ENCODE measurements around the gene TLE3. TPM values are rescaled to one million over a fixed set of nuclear protein-coding genes. Genes with fewer than 3 reads are reported as not detected.

Gene TLE3
- total and polyA plus RNA-seq, 2 donors (not counting 1 experiment from before 2014, with no cell fraction given): 14.6 to 16.5 TPM

DNA sequence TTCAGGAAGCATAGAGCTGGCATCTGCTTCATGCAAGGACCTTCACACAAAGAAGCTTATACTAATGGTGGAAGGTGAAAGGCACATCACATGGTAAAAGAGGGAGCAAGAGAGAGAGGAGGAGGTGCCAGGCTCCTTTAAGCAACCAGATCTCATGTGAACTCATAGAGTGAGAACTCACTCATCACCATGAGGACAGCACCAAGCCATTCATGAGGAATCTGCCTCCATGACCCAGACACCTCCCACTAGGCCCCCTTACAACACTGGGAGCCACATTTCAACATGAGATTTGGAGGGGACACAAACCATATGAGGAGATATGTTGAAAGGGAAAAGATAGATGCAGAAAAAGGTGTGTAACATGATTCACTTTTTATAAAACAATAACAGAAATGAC lies 48.4 kb upstream of the TLE3 start:
- no peak overlapping the region for H3K27ac ChIP-seq (ENCODE audit: insufficient read depth, low read length)

DNA sequence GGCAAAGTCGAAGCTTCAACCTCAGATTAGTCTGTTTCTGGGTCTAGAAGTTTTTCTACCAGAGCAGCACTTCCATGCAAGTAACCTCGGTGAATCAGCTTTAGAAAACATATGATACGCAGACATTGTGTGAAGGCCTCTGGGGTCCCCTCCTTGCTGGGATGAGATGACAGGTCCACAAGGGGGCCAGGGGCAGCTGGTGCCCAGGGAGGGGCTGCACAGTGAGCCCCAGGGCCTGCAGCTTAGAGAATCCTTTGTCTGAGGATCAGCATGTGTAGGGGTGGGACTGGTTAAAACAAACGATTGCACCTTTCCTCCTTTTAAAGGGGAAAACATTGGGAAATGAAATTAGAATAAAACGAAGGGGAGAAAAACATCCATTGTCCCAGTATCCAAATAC lies 47.5 kb upstream of the TLE3 start:
- Histone ChIP-seq H3K9ac (ENCODE audit: insufficient read depth, low read length) (no peak overlapping the region), H3K79me2 (ENCODE audit: control insufficient read depth, insufficient read depth, low read length) (no peaks in the 10 kb centered on the region), H3K27me3 (ENCODE audit: control insufficient read depth, insufficient read depth, low read length) (peaks cover 2% of the 10 kb centered on the region), H3K36me3 (ENCODE audit: control insufficient read depth, insufficient read depth, low read length) (no peaks in the 10 kb centered on the region), H3K4me3 (replicated peaks in 1 of 4; ENCODE audit: control extremely low read depth in 1 of 4, insufficient read depth in 1 of 4, low read depth in 3 of 4, low read length in 4 of 4) (no peak overlapping the region), H4K20me1 (ENCODE audit: control insufficient read depth, extremely low read depth, insufficient read depth, low read length) (no peaks in the 10 kb centered on the region), H3K27ac (ENCODE audit: insufficient read depth, low read length) (no peak overlapping the region), H3K9me3 (ENCODE audit: control insufficient read depth, insufficient read depth, low read depth, low read length) (no peaks in the 10 kb centered on the region), H2AFZ (ENCODE audit: low read length) (no peak overlapping the region), H3K4me1 (ENCODE audit: control insufficient read depth, extremely low read depth, insufficient read depth, low read length) (peaks cover 5% of the 10 kb centered on the region), H3K4me2 (ENCODE audit: extremely low read depth, insufficient read depth, low read length) (no peak overlapping the region)
- DNase-seq (ENCODE audit: low read depth in 2 of 2): no peak
- TF ChIP-seq, protein P1, sequence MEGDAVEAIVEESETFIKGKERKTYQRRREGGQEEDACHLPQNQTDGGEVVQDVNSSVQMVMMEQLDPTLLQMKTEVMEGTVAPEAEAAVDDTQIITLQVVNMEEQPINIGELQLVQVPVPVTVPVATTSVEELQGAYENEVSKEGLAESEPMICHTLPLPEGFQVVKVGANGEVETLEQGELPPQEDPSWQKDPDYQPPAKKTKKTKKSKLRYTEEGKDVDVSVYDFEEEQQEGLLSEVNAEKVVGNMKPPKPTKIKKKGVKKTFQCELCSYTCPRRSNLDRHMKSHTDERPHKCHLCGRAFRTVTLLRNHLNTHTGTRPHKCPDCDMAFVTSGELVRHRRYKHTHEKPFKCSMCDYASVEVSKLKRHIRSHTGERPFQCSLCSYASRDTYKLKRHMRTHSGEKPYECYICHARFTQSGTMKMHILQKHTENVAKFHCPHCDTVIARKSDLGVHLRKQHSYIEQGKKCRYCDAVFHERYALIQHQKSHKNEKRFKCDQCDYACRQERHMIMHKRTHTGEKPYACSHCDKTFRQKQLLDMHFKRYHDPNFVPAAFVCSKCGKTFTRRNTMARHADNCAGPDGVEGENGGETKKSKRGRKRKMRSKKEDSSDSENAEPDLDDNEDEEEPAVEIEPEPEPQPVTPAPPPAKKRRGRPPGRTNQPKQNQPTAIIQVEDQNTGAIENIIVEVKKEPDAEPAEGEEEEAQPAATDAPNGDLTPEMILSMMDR (conservative IDR thresholded peaks at IDR 0.05 in 1 of 2, IDR thresholded peaks at IDR 0.05 in 1 of 2; ENCODE audit: low read depth in 1 of 2, low read length in 2 of 2): no peak
- no peak for TF ChIP-seq EZH2 (IDR thresholded peaks at IDR 0.05; ENCODE audit: low read length, missing control alignments)

More for the DNA sequence above, 48.4 kb upstream of the TLE3 start:
- Histone ChIP-seq H3K4me3 (replicated peaks in 1 of 4; ENCODE audit: control extremely low read depth in 1 of 4, insufficient read depth in 1 of 4, low read depth in 3 of 4, low read length in 4 of 4) (no peak overlapping the region), H3K9me3 (ENCODE audit: control insufficient read depth, insufficient read depth, low read depth, low read length) (no peaks in the 10 kb centered on the region), H2AFZ (ENCODE audit: low read length) (no peak overlapping the region), H3K9ac (ENCODE audit: insufficient read depth, low read length) (no peak overlapping the region), H3K36me3 (ENCODE audit: control insufficient read depth, insufficient read depth, low read length) (no peaks in the 10 kb centered on the region), H4K20me1 (ENCODE audit: control insufficient read depth, extremely low read depth, insufficient read depth, low read length) (no peaks in the 10 kb centered on the region), H3K4me1 (ENCODE audit: control insufficient read depth, extremely low read depth, insufficient read depth, low read length) (peaks cover 5% of the 10 kb centered on the region), H3K27me3 (ENCODE audit: control insufficient read depth, insufficient read depth, low read length) (peaks cover 2% of the 10 kb centered on the region), H3K79me2 (ENCODE audit: control insufficient read depth, insufficient read depth, low read length) (no peaks in the 10 kb centered on the region), H3K4me2 (ENCODE audit: extremely low read depth, insufficient read depth, low read length) (no peak overlapping the region)
- no peak for DNase-seq (ENCODE audit: low read depth in 2 of 2)
- TF ChIP-seq, protein P1 (conservative IDR thresholded peaks at IDR 0.05 in 1 of 2, IDR thresholded peaks at IDR 0.05 in 1 of 2; ENCODE audit: low read depth in 1 of 2, low read length in 2 of 2): no peak
- TF ChIP-seq EZH2 (IDR thresholded peaks at IDR 0.05; ENCODE audit: low read length, missing control alignments): no peak

DNA sequence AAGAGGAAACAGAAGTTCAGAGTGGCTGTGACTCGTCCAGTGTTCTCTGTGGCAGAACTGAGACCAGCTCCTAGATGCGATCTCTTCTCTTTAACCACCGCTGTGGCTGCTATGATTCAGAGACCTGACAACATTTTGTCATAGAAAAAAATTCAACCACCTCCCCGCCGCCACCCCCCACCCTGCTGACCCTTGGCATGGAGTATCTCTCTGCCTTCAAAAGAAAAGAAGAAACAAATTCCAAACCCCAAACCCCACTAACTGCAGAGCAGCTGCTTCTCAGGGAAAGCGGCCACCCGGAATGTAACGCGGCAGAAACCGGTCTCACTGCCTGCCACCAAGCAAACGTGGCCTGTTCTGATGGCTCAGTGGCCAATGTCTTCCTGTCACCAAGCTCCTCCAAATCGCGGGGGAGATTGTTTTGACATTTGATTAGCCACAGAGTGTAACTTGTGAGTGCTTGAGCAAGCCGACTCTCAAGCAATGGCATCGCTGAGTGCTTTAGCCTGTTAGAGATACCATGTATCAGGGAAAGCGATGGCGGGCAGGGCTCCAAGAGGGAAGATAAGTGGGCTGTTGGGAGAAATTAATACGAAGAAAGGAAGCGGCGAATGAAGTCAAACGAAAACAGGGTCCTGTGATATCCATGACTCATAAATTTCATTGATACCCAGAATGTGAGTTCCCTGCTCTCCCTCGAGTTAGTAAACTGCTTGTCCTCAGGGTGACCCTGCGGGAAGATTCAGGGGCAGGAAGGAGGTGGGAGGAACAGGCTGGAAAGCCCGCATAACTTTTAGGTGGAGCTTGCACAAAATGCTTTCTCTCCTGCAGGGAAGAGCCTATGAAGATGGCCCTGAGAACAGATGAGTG lies 44.8 kb upstream of the TLE3 start:
- Histone ChIP-seq H3K4me3 (replicated peaks in 1 of 4; ENCODE audit: control extremely low read depth in 1 of 4, insufficient read depth in 1 of 4, low read depth in 3 of 4, low read length in 4 of 4) (no peak overlapping the region), H3K4me1 (ENCODE audit: control insufficient read depth, extremely low read depth, insufficient read depth, low read length) (peaks cover 5% of the 10 kb centered on the region), H3K9me3 (ENCODE audit: control insufficient read depth, insufficient read depth, low read depth, low read length) (no peaks in the 10 kb centered on the region), H3K27ac (ENCODE audit: insufficient read depth, low read length) (no peak overlapping the region), H3K9ac (ENCODE audit: insufficient read depth, low read length) (no peak overlapping the region), H3K79me2 (ENCODE audit: control insufficient read depth, insufficient read depth, low read length) (no peaks in the 10 kb centered on the region), H3K36me3 (ENCODE audit: control insufficient read depth, insufficient read depth, low read length) (no peaks in the 10 kb centered on the region), H2AFZ (ENCODE audit: low read length) (peak overlapping the region; percentile 25), H3K4me2 (ENCODE audit: extremely low read depth, insufficient read depth, low read length) (peak overlapping the region; percentile 75), H3K27me3 (ENCODE audit: control insufficient read depth, insufficient read depth, low read length) (peaks cover 7% of the 10 kb centered on the region), H4K20me1 (ENCODE audit: control insufficient read depth, extremely low read depth, insufficient read depth, low read length) (no peaks in the 10 kb centered on the region)
- TF ChIP-seq, protein P1 (conservative IDR thresholded peaks at IDR 0.05 in 1 of 2, IDR thresholded peaks at IDR 0.05 in 1 of 2; ENCODE audit: low read depth in 1 of 2, low read length in 2 of 2): no peak
- TF ChIP-seq EZH2 (IDR thresholded peaks at IDR 0.05; ENCODE audit: low read length, missing control alignments): no peak
- peak; percentile 89 for DNase-seq (ENCODE audit: low read depth in 2 of 2)

Data from fibroblast of lung (primary cell).